B cell (primary cell): ENCODE results near the gene PIP4K2A. TPM values are rescaled to one million over a fixed set of nuclear protein-coding genes. Genes with fewer than 3 reads are reported as not detected.
A peak's percentile ranks its signal among the peaks of the same experiment; 100 is the strongest.

Source experiments
- ATAC-seq: fragments of 200-7000 bp; cut with Tn5 transposase; one replicate; pipeline ENCODE4 v1.10.0; 2021; ENCODE audit warnings: low read depth, mild to moderate bottlenecking, moderate number of reproducible peaks, moderate library complexity
- CTCF ChIA-PET: fragments of 350-600 bp; sonication (Branson Sonifier 250); formaldehyde crosslinking; loops from one replicate; lab custom pipeline; 2021; ENCODE audit warnings: antibody characterized with exemption, inconsistent platforms; lab: Charles Lee
- POLR2A ChIA-PET: fragments of 350-600 bp; sonication (Branson Sonifier 250); formaldehyde crosslinking; loops from one replicate; lab custom pipeline; 2021; ENCODE audit warnings: antibody characterized with exemption; lab: Charles Lee
- DNase-seq: peaks from one replicate; pipeline ENCODE4 v3.0.0; 2013
- H2AFZ ChIP-seq: 2 replicates; pipeline ENCODE4 v1.6.1; 2012; ENCODE audit warnings: mild to moderate bottlenecking, low read depth, low read length; ENCODE audit not compliant: insufficient read depth, poor library complexity, severe bottlenecking
- H3K27ac ChIP-seq, 2 donors: 1 replicate in 1 of 2; 2 replicates in 1 of 2; pipeline ENCODE4 v1.5.1; 2012 to 2013; ENCODE audit warnings: low read length in 2 of 2, mild to moderate bottlenecking in 2 of 2, moderate library complexity in 1 of 2
- H3K27me3 ChIP-seq, 4 experiments: fragments of 200-600 bp in 1 of 4; sonication (generic) in 1 of 4; replicated peaks in 1 of 4; 1 replicate in 2 of 4; 2 replicates in 2 of 4; pipeline versions ENCODE4 v1.6.1 to v1.7.0; 2013 to 2016; ENCODE audit warnings: low read length in 3 of 4, mild to moderate bottlenecking in 2 of 4, mixed read lengths in 1 of 4, moderate library complexity in 1 of 4; ENCODE audit not compliant: insufficient read depth in 4 of 4, control insufficient read depth in 3 of 4; ENCODE audit errors: control extremely low read depth in 1 of 4
- H3K36me3 ChIP-seq, 2 experiments: replicated peaks in 1 of 2; 1 replicate in 1 of 2; 2 replicates in 1 of 2; pipeline versions ENCODE4 v1.6.1 to v1.7.1; 2013; ENCODE audit warnings: low read length in 1 of 2; ENCODE audit not compliant: insufficient read depth in 2 of 2, control insufficient read depth in 1 of 2; ENCODE audit errors: control extremely low read depth in 1 of 2, extremely low read depth in 1 of 2
- H3K4me1 ChIP-seq, 2 donors: fragments of 200-600 bp in 1 of 2; sonication (generic) in 1 of 2; 1 replicate in 1 of 2; 2 replicates in 1 of 2; pipeline versions ENCODE4 v1.5.1 to v1.6.1; 2013 to 2017; ENCODE audit warnings: low read length in 2 of 2; ENCODE audit not compliant: control insufficient read depth in 2 of 2, insufficient read depth in 2 of 2
- H3K4me2 ChIP-seq: replicated peaks from 2 replicates; pipeline ENCODE3; 2012; ENCODE audit warnings: mild to moderate bottlenecking, low read depth, low read length; ENCODE audit not compliant: poor library complexity, severe bottlenecking
- H3K4me3 ChIP-seq, 5 experiments: fragments of 200-600 bp in 1 of 5; sonication (generic) in 1 of 5; 1 replicate in 3 of 5; 2 replicates in 2 of 5; pipeline versions ENCODE4 v1.5.1 to v1.7.0; 2011 to 2016; ENCODE audit warnings: low read length in 4 of 5, mild to moderate bottlenecking in 4 of 5, low read depth in 2 of 5, control low read depth in 1 of 5, moderate library complexity in 1 of 5; ENCODE audit not compliant: insufficient read depth in 1 of 5; ENCODE audit errors: control extremely low read depth in 1 of 5, extremely low read depth in 1 of 5
- H3K79me2 ChIP-seq: fragments of 200-600 bp; sonication (generic); one replicate; pipeline ENCODE4 v1.6.0; 2016; ENCODE audit warnings: low read length; ENCODE audit not compliant: control insufficient read depth, insufficient read depth
- H3K9ac ChIP-seq: fragments of 200-600 bp; sonication (generic); 2 replicates; pipeline ENCODE4 v1.6.1; 2017; ENCODE audit warnings: mild to moderate bottlenecking, low read length, moderate library complexity
- H3K9me3 ChIP-seq, 3 donors: one replicate each; pipeline versions ENCODE4 v1.6.1 to v1.7.1; 2013; ENCODE audit warnings: low read length in 2 of 3; ENCODE audit not compliant: control insufficient read depth in 2 of 3, insufficient read depth in 1 of 3; ENCODE audit errors: control extremely low read depth in 1 of 3
- H4K20me1 ChIP-seq: 2 replicates; pipeline ENCODE4 v1.6.0; 2012; ENCODE audit warnings: mild to moderate bottlenecking, low read length; ENCODE audit not compliant: insufficient read depth, control insufficient read depth, poor library complexity, severe bottlenecking
- H3K27ac Mint-ChIP-seq: one replicate; pipeline ENCODE4 v1.8.0; 2021; ENCODE audit warnings: mixed read lengths
- H3K27me3 Mint-ChIP-seq: one replicate; pipeline ENCODE4 v1.8.0; 2021; ENCODE audit warnings: mixed read lengths
- H3K4me1 Mint-ChIP-seq: one replicate; pipeline ENCODE4 v1.8.0; 2021; ENCODE audit warnings: mixed read lengths
- H3K4me3 Mint-ChIP-seq: one replicate; pipeline ENCODE4 v1.8.0; 2021; ENCODE audit warnings: mixed read lengths
- H3K9me3 Mint-ChIP-seq: one replicate; pipeline ENCODE4 v1.8.0; 2022; ENCODE audit warnings: mixed read lengths; ENCODE audit not compliant: insufficient read depth
- CTCF ChIP-seq: fragments of 200-600 bp; IDR thresholded peaks from one replicate; pipeline ENCODE4 v1.8.0; 2022; ENCODE audit warnings: antibody characterized with exemption, mild to moderate bottlenecking
- EZH2 ChIP-seq: IDR thresholded peaks from 2 replicates; pipeline ENCODE4 v1.6.1; 2012; ENCODE audit warnings: borderline replicate concordance, low read depth, mild to moderate bottlenecking, moderate library complexity, low read length; ENCODE audit not compliant: insufficient read depth, poor library complexity, severe bottlenecking
- WGBS: methylation state at CpG from one replicate; pipeline ENCODE4 v1.1.5; 2013; ENCODE audit warnings: missing lambda C conversion rate; ENCODE audit not compliant: insufficient coverage; 5-methylcytosine and 5-hydroxymethylcytosine counted together
- intact Hi-C: fragments of 100-400 bp; cut with micrococcal nuclease; formaldehyde crosslinking; loops from one replicate; pipeline ENCODE4 v1.10.0; 2022
- polyA plus RNA-seq: library from polyadenylated mRNA; depleted of rRNA; stranded (reverse); fragments of >200 nt; gene quantifications from 2 replicates; pipeline ENCODE4 v1.2.3, GENCODE V29; 2012
- total RNA-seq, 2 donors: library from RNA; stranded (reverse); fragments of 120-200 nt in 1 of 2; gene quantifications; 1 replicate in 1 of 2; 2 replicates in 1 of 2; pipeline versions ENCODE4 v1.2.3 to v1.2.4, GENCODE V29; 2013 to 2022

Gene PIP4K2A
- total and polyA plus RNA-seq, 2 donors (not counting 1 experiment from before 2014, with no cell fraction given), result 21.8 to 103 TPM

- Histone ChIP-seq H3K27me3 (no peaks in the 10 kb centered on the region), H3K4me2 (peak overlapping the region; percentile 63), H3K36me3 (peaks cover 3 to 5% of the 10 kb centered on the region in 2 experiments), H3K4me3 (no peak overlapping the region), H3K9me3 (peaks cover 0 to 1% (median 0%) of the 10 kb centered on the region in 3 donors), H3K79me2 (peaks cover 98% of the 10 kb centered on the region), H3K4me1 (peaks cover 38 to 46% of the 10 kb centered on the region in 2 donors), H4K20me1 (peaks cover 50% of the 10 kb centered on the region), H3K9ac (no peak overlapping the region), H3K27ac (peak overlapping the region; percentile 19 to 82), H2AFZ (no peak overlapping the region)
- Mint-ChIP-seq H3K9me3 (no peaks in the 10 kb centered on the region), H3K27ac (peak overlapping the region; percentile 70), H3K4me3 (peak overlapping the region; percentile 59), H3K27me3 (no peaks in the 10 kb centered on the region), H3K4me1 (peaks cover 79% of the 10 kb centered on the region)
- no peak for DNase-seq
- intact Hi-C loops, result loop anchor here (2.0 kb wide), 1 partner anchor 15 kb away; no protein-coding TSS in a partner anchor
- 56% methylated on average over 1 of the region's 4 CpGs for WGBS
- no peak for TF ChIP-seq EZH2
- TF ChIP-seq CTCF, result no peak
- ATAC-seq, result no peak
- POLR2A ChIA-PET, result interaction anchor here (0.7 kb wide), 2 partner anchors 98 to 167 kb away, joined by 3 to 4 read pairs; no protein-coding TSS in a partner anchor
- CTCF ChIA-PET, result interaction anchor here (0.7 to 1.9 kb wide), 2 partner anchors 31 to 108 kb away, joined by 3 to 5 read pairs; no protein-coding TSS in a partner anchor
Observed at GRCh38 chr10:22681783-22682183, 32.6 kb downstream of the PIP4K2A start.

GRCh38 chr10:22681301-22681700, 33.1 kb downstream of the PIP4K2A start:
- intact Hi-C loops, result no loop called here
- Histone ChIP-seq H3K27me3 (no peaks in the 10 kb centered on the region), H3K4me1 (peaks cover 38 to 49% of the 10 kb centered on the region in 2 donors), H4K20me1 (peaks cover 54% of the 10 kb centered on the region), H3K36me3 (peaks cover 3 to 5% of the 10 kb centered on the region in 2 experiments), H2AFZ (no peak overlapping the region), H3K27ac (no peak overlapping the region), H3K4me3 (no peak overlapping the region), H3K9me3 (peaks cover 0 to 1% (median 0%) of the 10 kb centered on the region in 3 donors), H3K79me2 (peaks cover 98% of the 10 kb centered on the region), H3K4me2 (no peak overlapping the region), H3K9ac (no peak overlapping the region)
- Mint-ChIP-seq H3K9me3 (no peaks in the 10 kb centered on the region), H3K4me3 (no peak overlapping the region), H3K4me1 (peaks cover 82% of the 10 kb centered on the region), H3K27ac (peak overlapping the region; percentile 34), H3K27me3 (no peaks in the 10 kb centered on the region)
- no peak for TF ChIP-seq CTCF
- no peak for TF ChIP-seq EZH2
- DNase-seq, result no peak
- ChIA-PET POLR2A (interaction anchor here (0.7 kb wide), 2 partner anchors 98 to 168 kb away, joined by 3 to 4 read pairs; no protein-coding TSS in a partner anchor), CTCF (interaction anchor here (0.7 kb wide), 1 partner anchor 31 kb away, joined by 3 read pairs; no protein-coding TSS in a partner anchor)
- no CpG with 5 or more reads among the region's 1 CpG for WGBS
- ATAC-seq, result no peak
